Common myeloid progenitor, CD34-positive (primary cell): ENCODE data around the gene HTR5A.

Source experiments
- CTCF ChIA-PET: fragments of 350-600 bp; sonication (Branson Sonifier 250); formaldehyde crosslinking; loops from one replicate; lab custom pipeline; 2021; ENCODE audit warnings: antibody characterized with exemption; lab: Charles Lee
- POLR2A ChIA-PET: fragments of 350-600 bp; sonication (Branson Sonifier 250); formaldehyde crosslinking; loops from one replicate; lab custom pipeline; 2021; ENCODE audit warnings: antibody characterized with exemption; lab: Charles Lee
- DNase-seq, 3 donors: peaks; one replicate each; pipeline versions ENCODE4 v3.0.0 to v3.0.0-alpha.2; 2013
- H3K27ac ChIP-seq, 2 experiments: 1 replicate in 1 of 2; 2 replicates in 1 of 2; pipeline ENCODE4 v1.7.0; 2013; ENCODE audit warnings: inconsistent platforms in 2 of 2, low read length in 2 of 2, mild to moderate bottlenecking in 2 of 2, low read depth in 1 of 2, moderate library complexity in 1 of 2; ENCODE audit not compliant: severe bottlenecking in 2 of 2, insufficient read depth in 1 of 2, poor library complexity in 1 of 2
- H3K27me3 ChIP-seq, 5 experiments: replicated peaks in 2 of 5; 1 replicate in 3 of 5; 2 replicates in 2 of 5; pipeline versions ENCODE4 v1.6.1 to v1.7.0; 2013; ENCODE audit warnings: low read length in 4 of 5, mild to moderate bottlenecking in 2 of 5, moderate library complexity in 2 of 5, inconsistent platforms in 1 of 5; ENCODE audit not compliant: insufficient read depth in 5 of 5, control insufficient read depth in 4 of 5
- H3K36me3 ChIP-seq, 4 experiments: 1 replicate in 2 of 4; 2 replicates in 2 of 4; pipeline versions ENCODE4 v1.6.1 to v1.7.0; 2013; ENCODE audit warnings: low read length in 3 of 4, control low read depth in 1 of 4, mild to moderate bottlenecking in 1 of 4; ENCODE audit not compliant: control insufficient read depth in 4 of 4, insufficient read depth in 4 of 4
- H3K4me1 ChIP-seq, 4 experiments: 1 replicate in 3 of 4; 2 replicates in 1 of 4; pipeline versions ENCODE4 v1.6.1 to v1.7.1; 2013; ENCODE audit warnings: low read length in 3 of 4, mild to moderate bottlenecking in 3 of 4, control low read depth in 1 of 4, inconsistent platforms in 1 of 4, moderate library complexity in 1 of 4; ENCODE audit not compliant: control insufficient read depth in 4 of 4, insufficient read depth in 4 of 4; ENCODE audit errors: control extremely low read depth in 1 of 4
- H3K4me3 ChIP-seq, 7 experiments: 1 replicate in 4 of 7; 2 replicates in 3 of 7; pipeline versions ENCODE4 v1.5.1 to v1.7.0; 2013; ENCODE audit warnings: mild to moderate bottlenecking in 7 of 7, low read length in 6 of 7, moderate library complexity in 6 of 7, inconsistent platforms in 2 of 7, low read depth in 2 of 7, control low read depth in 1 of 7; ENCODE audit not compliant: insufficient read depth in 4 of 7, control insufficient read depth in 1 of 7; ENCODE audit errors: extremely low read depth in 1 of 7
- H3K9me3 ChIP-seq, 5 experiments: 1 replicate in 4 of 5; 2 replicates in 1 of 5; pipeline versions ENCODE4 v1.6.1 to v1.7.1; 2013; ENCODE audit warnings: low read length in 4 of 5, mild to moderate bottlenecking in 2 of 5, inconsistent platforms in 1 of 5, low read depth in 1 of 5, moderate library complexity in 1 of 5; ENCODE audit not compliant: control insufficient read depth in 4 of 5, insufficient read depth in 2 of 5; ENCODE audit errors: control extremely low read depth in 1 of 5
- WGBS: methylation state at CpG from one replicate; pipeline ENCODE4 v1.1.5; 2013; ENCODE audit not compliant: insufficient coverage; 5-methylcytosine and 5-hydroxymethylcytosine counted together

Gene HTR5A

DNA sequence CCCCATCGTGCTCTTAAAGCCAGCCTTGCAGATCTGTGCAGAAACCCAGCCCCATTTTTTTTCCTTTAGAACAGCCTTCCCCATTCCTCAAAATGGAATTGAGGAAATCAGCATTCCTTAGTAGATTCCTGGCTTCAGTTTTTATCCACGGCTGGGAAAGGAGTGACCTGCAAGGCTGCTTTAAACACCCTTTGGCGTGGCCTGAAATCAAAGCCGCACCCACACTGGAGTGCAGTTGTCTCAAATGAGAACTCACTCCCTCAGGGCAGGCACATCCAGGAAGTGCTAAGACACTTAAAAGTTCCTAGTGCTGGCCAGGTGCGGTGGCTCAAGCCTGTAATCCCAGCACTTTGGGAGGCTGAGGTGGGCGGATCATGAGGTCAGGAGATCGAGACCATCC is 34.8 kb downstream of the HTR5A start:
- no peak for DNase-seq
- no peak overlapping the region for H3K4me3 ChIP-seq
- 77% methylated on average over 3 of the region's 7 CpGs for WGBS
- no peaks in the 10 kb centered on the region for H3K4me1 ChIP-seq
- H3K9me3 ChIP-seq = no peaks in the 10 kb centered on the region
- H3K27me3 ChIP-seq = peaks cover 0 to 23% (median 9%) of the 10 kb centered on the region in 5 experiments
- H3K27ac ChIP-seq = no peak overlapping the region
- POLR2A ChIA-PET = no interaction called here
- CTCF ChIA-PET = no interaction called here
- H3K36me3 ChIP-seq = no peaks in the 10 kb centered on the region

GRCh38 chr7:155106356-155106755 is 36.2 kb downstream of the HTR5A start:
- Histone ChIP-seq H3K4me3 (no peak overlapping the region), H3K27me3 (peaks cover 0 to 23% (median 9%) of the 10 kb centered on the region in 5 experiments), H3K9me3 (no peaks in the 10 kb centered on the region), H3K27ac (no peak overlapping the region), H3K4me1 (no peaks in the 10 kb centered on the region), H3K36me3 (no peaks in the 10 kb centered on the region)
- ChIA-PET CTCF (interaction anchor here (0.7 to 0.9 kb wide), 2 partner anchors 16 to 239 kb away, joined by 3 read pairs; no protein-coding TSS in a partner anchor), POLR2A (interaction anchor here (0.6 kb wide), 1 partner anchor 1901 kb away, joined by 3 read pairs; no protein-coding TSS in a partner anchor)
- 97% methylated on average over 4 of the region's 5 CpGs for WGBS
- no peak for DNase-seq

DNA sequence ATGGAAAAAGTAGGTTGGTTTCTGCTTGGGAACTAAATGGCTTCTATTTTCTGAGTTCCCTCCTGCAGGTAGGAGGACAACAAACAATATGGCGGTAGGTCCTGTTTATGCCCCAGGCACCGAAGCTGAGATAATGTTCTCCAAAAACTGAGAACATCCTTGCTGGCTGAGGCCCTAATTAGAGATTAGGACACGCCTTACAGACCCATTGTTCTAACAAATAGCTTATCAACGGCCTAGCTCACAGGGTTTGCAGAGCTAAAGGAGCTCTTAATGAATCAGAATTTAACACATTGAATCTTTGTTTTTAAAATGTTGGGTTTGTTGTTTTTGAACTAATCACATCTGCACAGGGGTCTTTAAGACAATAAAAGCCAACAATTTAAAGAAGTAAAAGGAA is 37.0 kb downstream of the HTR5A start:
- Histone ChIP-seq H3K4me1 (no peaks in the 10 kb centered on the region), H3K36me3 (no peaks in the 10 kb centered on the region), H3K9me3 (no peaks in the 10 kb centered on the region), H3K27me3 (peaks cover 0 to 23% (median 9%) of the 10 kb centered on the region in 5 experiments), H3K4me3 (no peak overlapping the region), H3K27ac (no peak overlapping the region)
- WGBS = 74% methylated on average over 2 of the region's 4 CpGs
- no peak for DNase-seq
- ChIA-PET POLR2A (interaction anchor here (0.6 kb wide), 1 partner anchor 1902 kb away, joined by 3 read pairs; no protein-coding TSS in a partner anchor), CTCF (no interaction called here)

- CTCF ChIA-PET = no interaction called here
These were observed 38.2 kb downstream of the HTR5A start for GRCh38 chr7:155108144-155108901.

DNA sequence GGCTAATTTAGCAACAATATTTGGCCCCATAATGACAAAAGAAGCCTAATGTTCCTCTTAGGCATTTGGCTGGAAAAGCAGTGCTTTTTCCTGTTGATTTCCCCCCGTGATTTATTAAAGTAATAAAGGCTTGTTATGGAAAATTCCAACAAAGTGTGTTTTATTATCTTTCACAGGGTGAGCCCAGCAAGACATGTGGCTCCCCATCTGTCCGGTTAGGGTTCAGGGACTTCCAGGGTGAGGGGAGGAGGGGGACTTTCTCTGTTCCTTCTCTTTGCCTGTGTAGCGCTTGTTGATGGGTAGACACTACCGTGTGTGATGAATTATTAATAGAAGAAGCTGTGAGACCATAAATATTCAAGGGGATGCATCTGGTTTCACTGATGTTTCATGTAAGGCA is 39.0 kb downstream of the HTR5A start:
- WGBS = no CpG with 5 or more reads among the region's 4 CpGs
- H3K4me3 ChIP-seq = no peak overlapping the region
- no peaks in the 10 kb centered on the region for H3K9me3 ChIP-seq
- DNase-seq = no peak
- POLR2A ChIA-PET = no interaction called here
- CTCF ChIA-PET = no interaction called here
- H3K4me1 ChIP-seq = no peaks in the 10 kb centered on the region
- H3K36me3 ChIP-seq = no peaks in the 10 kb centered on the region
- H3K27me3 ChIP-seq = peaks cover 0 to 25% (median 9%) of the 10 kb centered on the region in 5 experiments
- no peak overlapping the region for H3K27ac ChIP-seq

More at GRCh38 chr7:155108144-155108901, 38.2 kb downstream of the HTR5A start:
- POLR2A ChIA-PET = no interaction called here
- Histone ChIP-seq H3K4me1 (no peaks in the 10 kb centered on the region), H3K4me3 (no peak overlapping the region), H3K27ac (no peak overlapping the region), H3K9me3 (no peaks in the 10 kb centered on the region), H3K36me3 (no peaks in the 10 kb centered on the region), H3K27me3 (peaks cover 0 to 23% (median 9%) of the 10 kb centered on the region in 5 experiments)
- DNase-seq = no peak
- WGBS = 81% methylated on average over 10 of the region's 20 CpGs

DNA sequence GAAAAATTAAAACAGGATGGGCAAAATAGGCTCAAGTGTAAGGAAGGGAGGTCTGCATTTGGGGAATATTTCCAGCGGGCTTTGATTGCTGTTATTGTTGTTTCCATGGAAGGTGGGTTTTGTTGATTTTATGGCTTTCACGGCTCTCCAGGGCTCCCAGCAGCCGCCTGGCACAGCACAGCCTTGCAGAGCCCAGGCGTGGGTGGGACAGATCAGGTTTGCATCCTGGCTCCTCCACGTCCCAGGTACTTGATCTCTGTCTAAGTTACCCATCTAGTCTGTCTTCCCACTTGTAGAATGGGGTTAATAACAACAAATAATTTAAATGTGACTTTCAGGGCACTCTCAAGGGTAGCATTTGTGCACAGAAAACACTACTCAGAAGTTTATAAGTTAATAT is 45.2 kb downstream of the HTR5A start:
- Histone ChIP-seq H3K27me3 (peaks cover 0 to 14% (median 4%) of the 10 kb centered on the region in 5 experiments), H3K9me3 (peaks cover 0 to 6% (median 1%) of the 10 kb centered on the region in 5 experiments), H3K4me1 (no peaks in the 10 kb centered on the region), H3K4me3 (no peak overlapping the region), H3K27ac (no peak overlapping the region), H3K36me3 (no peaks in the 10 kb centered on the region)
- ChIA-PET POLR2A (no interaction called here), CTCF (no interaction called here)
- 95% methylated on average over 4 of the region's 5 CpGs for WGBS
- no peak for DNase-seq

GRCh38 chr7:155119801-155120382 is 49.8 kb downstream of the HTR5A start:
- Histone ChIP-seq H3K4me1 (no peaks in the 10 kb centered on the region), H3K27me3 (peaks cover 0 to 7% (median 0%) of the 10 kb centered on the region in 5 experiments)
- CTCF ChIA-PET = no interaction called here

More at GRCh38 chr7:155119801-155120382, 49.8 kb downstream of the HTR5A start:
- no peak for DNase-seq
- H3K36me3 ChIP-seq = no peaks in the 10 kb centered on the region
- WGBS = 100% methylated on average over 2 of the region's 7 CpGs
- peaks cover 0 to 18% (median 6%) of the 10 kb centered on the region in 5 experiments for H3K9me3 ChIP-seq
- H3K27ac ChIP-seq = no peak overlapping the region
- no peak overlapping the region for H3K4me3 ChIP-seq
- POLR2A ChIA-PET = no interaction called here
